HG03064 (cell line): ENCODE data around the gene C1orf185.
"Not testable (repeated sequence)": the region's sequence is repeated elsewhere in the genome, so short reads cannot be mapped to it uniquely, and the experiment has no call there.

Source experiments
- ATAC-seq: cut with Tn5 transposase; IDR thresholded peaks from one replicate; pipeline ENCODE4 v1.9.1; 2021; ENCODE audit warnings: low read depth; ENCODE audit not compliant: unreplicated experiment

The C1orf185 gene

GRCh38 chr1:51131185-51131584 lies 29.2 kb downstream of the C1orf185 start:
- ATAC-seq = no peak

GRCh38 chr1:51133045-51133444 lies 31.0 kb downstream of the C1orf185 start:
- no peak for ATAC-seq

- ATAC-seq = not testable (repeated sequence)
These were observed 35.7 kb downstream of the C1orf185 start for GRCh38 chr1:51137696-51138095.

- ATAC-seq = no peak
These were observed 37.4 kb downstream of the C1orf185 start for GRCh38 chr1:51139474-51139873.

- no peak for ATAC-seq
These were observed 45.4 kb downstream of the C1orf185 start for GRCh38 chr1:51147394-51147793.

- no peak for ATAC-seq
These were observed 52.7 kb downstream of the C1orf185 start for GRCh38 chr1:51154776-51155175.

GRCh38 chr1:51156752-51157151 lies 54.7 kb downstream of the C1orf185 start:
- no peak for ATAC-seq

- no peak for ATAC-seq
These were observed 55.4 kb downstream of the C1orf185 start for GRCh38 chr1:51157395-51157794.

- no peak for ATAC-seq
These were observed 56.2 kb downstream of the C1orf185 start for GRCh38 chr1:51158263-51158662.

GRCh38 chr1:51162560-51162959 lies 60.5 kb downstream of the C1orf185 start:
- ATAC-seq = not testable (repeated sequence)

GRCh38 chr1:51165540-51165939 lies 63.5 kb downstream of the C1orf185 start:
- ATAC-seq = no peak

- ATAC-seq = no peak
These were observed 66.3 kb downstream of the C1orf185 start for GRCh38 chr1:51168266-51168845.

GRCh38 chr1:51168936-51169335 lies 66.9 kb downstream of the C1orf185 start:
- ATAC-seq = no peak

- no peak for ATAC-seq
These were observed 68.3 kb downstream of the C1orf185 start for GRCh38 chr1:51170342-51170741.

- ATAC-seq = no peak
These were observed 70.8 kb downstream of the C1orf185 start for GRCh38 chr1:51172811-51173210.

GRCh38 chr1:51175278-51175677 lies 73.2 kb downstream of the C1orf185 start:
- ATAC-seq = no peak

GRCh38 chr1:51177988-51178387 lies 76.0 kb downstream of the C1orf185 start:
- ATAC-seq = not testable (repeated sequence)

- ATAC-seq = no peak
These were observed 86.2 kb downstream of the C1orf185 start for GRCh38 chr1:51188230-51188629.

- no peak for ATAC-seq
These were observed 87.5 kb downstream of the C1orf185 start for GRCh38 chr1:51189421-51190073.

- ATAC-seq = no peak
These were observed 88.9 kb downstream of the C1orf185 start for GRCh38 chr1:51190961-51191360.

- ATAC-seq = no peak
These were observed 90.3 kb downstream of the C1orf185 start for GRCh38 chr1:51192213-51192843.

GRCh38 chr1:51193564-51193963 lies 91.5 kb downstream of the C1orf185 start:
- no peak for ATAC-seq
